GM23338 (cell line): ENCODE measurements around the gene ASCL2. TPM values are rescaled to one million over a fixed set of nuclear protein-coding genes. Genes with fewer than 3 reads are reported as not detected.

Experiments used
- ATAC-seq: fragments of 200-7000 bp; cut with Tn5 transposase; 3 replicates; pipeline ENCODE4 v1.9.1; 2020
- DNase-seq: peaks from one replicate; pipeline ENCODE4 v3.0.0-alpha.2; 2015; ENCODE audit warnings: low spot score
- H2AFZ ChIP-seq: fragments of 200-600 bp; sonication (generic); 2 replicates; pipeline ENCODE4 v1.8.0; 2016; ENCODE audit warnings: antibody characterized with exemption, mild to moderate bottlenecking, moderate library complexity
- H3F3A ChIP-seq: fragments of 200-600 bp; sonication (generic); replicated peaks from 2 replicates; pipeline ENCODE4 v1.8.0; 2017; ENCODE audit warnings: antibody characterized with exemption, mixed run types, low read depth
- H3K27ac ChIP-seq: fragments of 200-600 bp; sonication (generic); 2 replicates; pipeline ENCODE4 v1.6.1; 2016; ENCODE audit warnings: low read depth
- H3K27me3 ChIP-seq: fragments of 200-600 bp; sonication (generic); 2 replicates; pipeline ENCODE4 v1.8.0; 2016; ENCODE audit warnings: mild to moderate bottlenecking, mixed run types, moderate library complexity; ENCODE audit not compliant: insufficient read depth
- H3K36me3 ChIP-seq: fragments of 200-600 bp; sonication (generic); 2 replicates; pipeline ENCODE4 v1.8.0; 2016; ENCODE audit warnings: mild to moderate bottlenecking; ENCODE audit not compliant: insufficient read depth
- H3K4me1 ChIP-seq: fragments of 200-600 bp; sonication (generic); 2 replicates; pipeline ENCODE4 v1.8.0; 2016; ENCODE audit warnings: mild to moderate bottlenecking, moderate library complexity; ENCODE audit not compliant: insufficient read depth
- H3K4me2 ChIP-seq: fragments of 200-600 bp; sonication (generic); 2 replicates; pipeline ENCODE4 v1.7.1; 2017; ENCODE audit warnings: mixed run types
- H3K4me3 ChIP-seq: fragments of 200-600 bp; sonication (generic); 2 replicates; pipeline ENCODE4 v1.6.1; 2016; ENCODE audit warnings: mixed run types
- H3K79me2 ChIP-seq: fragments of 200-600 bp; sonication (generic); replicated peaks from 2 replicates; pipeline ENCODE4 v1.8.0; 2017; ENCODE audit warnings: mild to moderate bottlenecking; ENCODE audit not compliant: insufficient read depth
- H3K9me2 ChIP-seq: fragments of 200-600 bp; sonication (generic); 2 replicates; pipeline ENCODE4 v1.8.0; 2017; ENCODE audit not compliant: insufficient read depth
- H4K20me1 ChIP-seq: fragments of 200-600 bp; sonication (generic); replicated peaks from 2 replicates; pipeline ENCODE4 v1.8.0; 2017; ENCODE audit warnings: mild to moderate bottlenecking; ENCODE audit not compliant: insufficient read depth
- H3K27ac Mint-ChIP-seq: 2 replicates; pipeline ENCODE4 v1.8.0; 2020; ENCODE audit warnings: inconsistent platforms, mild to moderate bottlenecking, moderate library complexity, mixed read lengths
- H3K27me3 Mint-ChIP-seq: 3 replicates; pipeline ENCODE4 v1.8.0; 2022; ENCODE audit warnings: low read depth, mild to moderate bottlenecking, moderate library complexity, mixed read lengths, inconsistent platforms; ENCODE audit not compliant: insufficient read depth, poor library complexity
- H3K36me3 Mint-ChIP-seq: 3 replicates; pipeline ENCODE4 v1.8.0; 2021; ENCODE audit warnings: low read depth, mild to moderate bottlenecking, inconsistent platforms, moderate library complexity, mixed read lengths
- H3K4me1 Mint-ChIP-seq: 3 replicates; pipeline ENCODE4 v1.8.0; 2020; ENCODE audit warnings: mild to moderate bottlenecking, inconsistent platforms, mixed read lengths
- H3K4me3 Mint-ChIP-seq: 3 replicates; pipeline ENCODE4 v1.8.0; 2021; ENCODE audit warnings: moderate library complexity, mild to moderate bottlenecking, inconsistent platforms, mixed read lengths
- H3K9me3 Mint-ChIP-seq: 3 replicates; pipeline ENCODE4 v1.8.0; 2020; ENCODE audit warnings: moderate library complexity, mild to moderate bottlenecking, inconsistent platforms, mixed read lengths
- CREB1 ChIP-seq: fragments of 250-450 bp; sonication (Bioruptor Pico); IDR thresholded peaks from 2 replicates; pipeline ENCODE4 v1.5.0; 2020; ENCODE audit warnings: low read depth, mild to moderate bottlenecking, moderate library complexity
- EZH2 ChIP-seq: fragments of 200-600 bp; sonication (generic); IDR thresholded peaks from one replicate; pipeline ENCODE4 v1.8.0; 2017; ENCODE audit warnings: antibody characterized with exemption, mild to moderate bottlenecking, low read depth; ENCODE audit not compliant: unreplicated experiment
- EZH2phosphoT487 ChIP-seq: fragments of 200-600 bp; sonication (generic); IDR thresholded peaks from one replicate; pipeline ENCODE4 v1.8.1; 2018; ENCODE audit warnings: antibody characterized with exemption; ENCODE audit not compliant: unreplicated experiment
- JUNB ChIP-seq: IDR thresholded peaks from one replicate; pipeline ENCODE4 v1.6.1; 2016; ENCODE audit warnings: antibody characterized with exemption; ENCODE audit not compliant: unreplicated experiment
- NANOG ChIP-seq: IDR thresholded peaks from 2 replicates; pipeline ENCODE4 v1.6.1; 2016; ENCODE audit warnings: antibody characterized with exemption, borderline replicate concordance
- POLR2AphosphoS5 ChIP-seq: IDR thresholded peaks from 2 replicates; pipeline ENCODE4 v1.6.1; 2016; ENCODE audit warnings: antibody characterized with exemption, low read depth
- STAT1 ChIP-seq: IDR thresholded peaks from one replicate; pipeline ENCODE4 v1.6.1; 2016; ENCODE audit warnings: antibody characterized with exemption; ENCODE audit not compliant: unreplicated experiment
- ZNF114 ChIP-seq: fragments of 250-450 bp; sonication (Bioruptor Pico); IDR thresholded peaks from 2 replicates; pipeline ENCODE4 v1.5.0; 2020; ENCODE audit warnings: mild to moderate bottlenecking, moderate library complexity
- ZNF331 ChIP-seq: fragments of 250-450 bp; sonication (Bioruptor Pico); IDR thresholded peaks from 2 replicates; pipeline ENCODE4 v1.5.0; 2020; ENCODE audit warnings: low read depth, mild to moderate bottlenecking, moderate library complexity
- polyA plus RNA-seq: library from polyadenylated mRNA; unstranded; fragments of >200 nt; fragmentation: Nextera tagmentation; extraction: Ambion mirVana; gene quantifications from 2 replicates; pipeline ENCODE4 v1.2.1, GENCODE V29; 2016
- total RNA-seq: library from RNA; depleted of rRNA; stranded (reverse); fragments of >200 nt; shearing (Covaris generic); gene quantifications from 2 replicates; pipeline ENCODE4 v1.2.3, GENCODE V29; 2014
- TF ChIP-seq, protein P1 (sequence below), 2 experiments: fragments of 200-600 bp in 1 of 2; sonication (generic) in 1 of 2; conservative IDR thresholded peaks; 2 replicates each; pipeline versions ENCODE4 v1.5.1 to v1.6.1; 2016 to 2017; ENCODE audit warnings: antibody characterized with exemption in 2 of 2, low read depth in 2 of 2, mild to moderate bottlenecking in 2 of 2, moderate library complexity in 1 of 2
- TF ChIP-seq, protein P2 (sequence below): fragments of 250-450 bp; sonication (Bioruptor Pico); IDR thresholded peaks from 2 replicates; pipeline ENCODE4 v1.5.0; 2020; ENCODE audit warnings: mild to moderate bottlenecking, moderate library complexity
- TF ChIP-seq, protein P3 (sequence below): IDR thresholded peaks from one replicate; pipeline ENCODE4 v1.6.1; 2018; ENCODE audit warnings: antibody characterized with exemption; ENCODE audit not compliant: unreplicated experiment
- TF ChIP-seq, protein P4 (sequence below): IDR thresholded peaks from 2 replicates; pipeline ENCODE4 v1.6.1; 2016; ENCODE audit warnings: antibody characterized with exemption

ASCL2 gene
- total and polyA plus RNA-seq, 2 experiments from 2014 or later: 0.57 to 1.6 TPM

DNA sequence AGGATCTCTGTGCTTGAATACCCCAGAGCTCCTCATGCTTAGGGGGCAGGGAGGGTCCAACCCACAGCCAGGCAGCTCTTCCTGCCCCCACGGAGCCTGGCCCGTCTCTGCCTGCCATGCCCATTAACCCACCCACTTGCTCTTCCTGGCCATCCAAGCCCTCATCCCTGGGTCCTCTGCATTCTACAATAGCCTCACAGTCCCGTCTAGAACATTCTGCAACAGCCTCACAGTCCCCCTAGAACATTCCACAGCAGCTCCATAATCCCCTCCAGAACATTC, 46.5 kb upstream of the ASCL2 start:
- no peaks in the 10 kb centered on the region; the same call in 2 of the 3 replicates for H3K36me3 Mint-ChIP-seq
- Histone ChIP-seq H3K9me2 (no peaks in the 10 kb centered on the region), H3K79me2 (no peaks in the 10 kb centered on the region), H3K4me1 (no peaks in the 10 kb centered on the region), H4K20me1 (no peaks in the 10 kb centered on the region), H3F3A (no peaks in the 10 kb centered on the region), H3K36me3 (no peaks in the 10 kb centered on the region), H3K27me3 (no peaks in the 10 kb centered on the region), H3K27ac (no peak overlapping the region), H2AFZ (no peak overlapping the region), H3K4me3 (no peak overlapping the region), H3K4me2 (no peak overlapping the region)
- no peak overlapping the region for H3K4me3 Mint-ChIP-seq
- TF ChIP-seq STAT1: no peak
- TF ChIP-seq JUNB: no peak
- TF ChIP-seq, protein P1, sequence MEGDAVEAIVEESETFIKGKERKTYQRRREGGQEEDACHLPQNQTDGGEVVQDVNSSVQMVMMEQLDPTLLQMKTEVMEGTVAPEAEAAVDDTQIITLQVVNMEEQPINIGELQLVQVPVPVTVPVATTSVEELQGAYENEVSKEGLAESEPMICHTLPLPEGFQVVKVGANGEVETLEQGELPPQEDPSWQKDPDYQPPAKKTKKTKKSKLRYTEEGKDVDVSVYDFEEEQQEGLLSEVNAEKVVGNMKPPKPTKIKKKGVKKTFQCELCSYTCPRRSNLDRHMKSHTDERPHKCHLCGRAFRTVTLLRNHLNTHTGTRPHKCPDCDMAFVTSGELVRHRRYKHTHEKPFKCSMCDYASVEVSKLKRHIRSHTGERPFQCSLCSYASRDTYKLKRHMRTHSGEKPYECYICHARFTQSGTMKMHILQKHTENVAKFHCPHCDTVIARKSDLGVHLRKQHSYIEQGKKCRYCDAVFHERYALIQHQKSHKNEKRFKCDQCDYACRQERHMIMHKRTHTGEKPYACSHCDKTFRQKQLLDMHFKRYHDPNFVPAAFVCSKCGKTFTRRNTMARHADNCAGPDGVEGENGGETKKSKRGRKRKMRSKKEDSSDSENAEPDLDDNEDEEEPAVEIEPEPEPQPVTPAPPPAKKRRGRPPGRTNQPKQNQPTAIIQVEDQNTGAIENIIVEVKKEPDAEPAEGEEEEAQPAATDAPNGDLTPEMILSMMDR (conservative IDR thresholded peaks at IDR 0.05; ENCODE audit: low read depth in 2 of 2): no peak
- TF ChIP-seq EZH2phosphoT487: no peak
- no peak for TF ChIP-seq POLR2AphosphoS5
- TF ChIP-seq, protein P2, sequence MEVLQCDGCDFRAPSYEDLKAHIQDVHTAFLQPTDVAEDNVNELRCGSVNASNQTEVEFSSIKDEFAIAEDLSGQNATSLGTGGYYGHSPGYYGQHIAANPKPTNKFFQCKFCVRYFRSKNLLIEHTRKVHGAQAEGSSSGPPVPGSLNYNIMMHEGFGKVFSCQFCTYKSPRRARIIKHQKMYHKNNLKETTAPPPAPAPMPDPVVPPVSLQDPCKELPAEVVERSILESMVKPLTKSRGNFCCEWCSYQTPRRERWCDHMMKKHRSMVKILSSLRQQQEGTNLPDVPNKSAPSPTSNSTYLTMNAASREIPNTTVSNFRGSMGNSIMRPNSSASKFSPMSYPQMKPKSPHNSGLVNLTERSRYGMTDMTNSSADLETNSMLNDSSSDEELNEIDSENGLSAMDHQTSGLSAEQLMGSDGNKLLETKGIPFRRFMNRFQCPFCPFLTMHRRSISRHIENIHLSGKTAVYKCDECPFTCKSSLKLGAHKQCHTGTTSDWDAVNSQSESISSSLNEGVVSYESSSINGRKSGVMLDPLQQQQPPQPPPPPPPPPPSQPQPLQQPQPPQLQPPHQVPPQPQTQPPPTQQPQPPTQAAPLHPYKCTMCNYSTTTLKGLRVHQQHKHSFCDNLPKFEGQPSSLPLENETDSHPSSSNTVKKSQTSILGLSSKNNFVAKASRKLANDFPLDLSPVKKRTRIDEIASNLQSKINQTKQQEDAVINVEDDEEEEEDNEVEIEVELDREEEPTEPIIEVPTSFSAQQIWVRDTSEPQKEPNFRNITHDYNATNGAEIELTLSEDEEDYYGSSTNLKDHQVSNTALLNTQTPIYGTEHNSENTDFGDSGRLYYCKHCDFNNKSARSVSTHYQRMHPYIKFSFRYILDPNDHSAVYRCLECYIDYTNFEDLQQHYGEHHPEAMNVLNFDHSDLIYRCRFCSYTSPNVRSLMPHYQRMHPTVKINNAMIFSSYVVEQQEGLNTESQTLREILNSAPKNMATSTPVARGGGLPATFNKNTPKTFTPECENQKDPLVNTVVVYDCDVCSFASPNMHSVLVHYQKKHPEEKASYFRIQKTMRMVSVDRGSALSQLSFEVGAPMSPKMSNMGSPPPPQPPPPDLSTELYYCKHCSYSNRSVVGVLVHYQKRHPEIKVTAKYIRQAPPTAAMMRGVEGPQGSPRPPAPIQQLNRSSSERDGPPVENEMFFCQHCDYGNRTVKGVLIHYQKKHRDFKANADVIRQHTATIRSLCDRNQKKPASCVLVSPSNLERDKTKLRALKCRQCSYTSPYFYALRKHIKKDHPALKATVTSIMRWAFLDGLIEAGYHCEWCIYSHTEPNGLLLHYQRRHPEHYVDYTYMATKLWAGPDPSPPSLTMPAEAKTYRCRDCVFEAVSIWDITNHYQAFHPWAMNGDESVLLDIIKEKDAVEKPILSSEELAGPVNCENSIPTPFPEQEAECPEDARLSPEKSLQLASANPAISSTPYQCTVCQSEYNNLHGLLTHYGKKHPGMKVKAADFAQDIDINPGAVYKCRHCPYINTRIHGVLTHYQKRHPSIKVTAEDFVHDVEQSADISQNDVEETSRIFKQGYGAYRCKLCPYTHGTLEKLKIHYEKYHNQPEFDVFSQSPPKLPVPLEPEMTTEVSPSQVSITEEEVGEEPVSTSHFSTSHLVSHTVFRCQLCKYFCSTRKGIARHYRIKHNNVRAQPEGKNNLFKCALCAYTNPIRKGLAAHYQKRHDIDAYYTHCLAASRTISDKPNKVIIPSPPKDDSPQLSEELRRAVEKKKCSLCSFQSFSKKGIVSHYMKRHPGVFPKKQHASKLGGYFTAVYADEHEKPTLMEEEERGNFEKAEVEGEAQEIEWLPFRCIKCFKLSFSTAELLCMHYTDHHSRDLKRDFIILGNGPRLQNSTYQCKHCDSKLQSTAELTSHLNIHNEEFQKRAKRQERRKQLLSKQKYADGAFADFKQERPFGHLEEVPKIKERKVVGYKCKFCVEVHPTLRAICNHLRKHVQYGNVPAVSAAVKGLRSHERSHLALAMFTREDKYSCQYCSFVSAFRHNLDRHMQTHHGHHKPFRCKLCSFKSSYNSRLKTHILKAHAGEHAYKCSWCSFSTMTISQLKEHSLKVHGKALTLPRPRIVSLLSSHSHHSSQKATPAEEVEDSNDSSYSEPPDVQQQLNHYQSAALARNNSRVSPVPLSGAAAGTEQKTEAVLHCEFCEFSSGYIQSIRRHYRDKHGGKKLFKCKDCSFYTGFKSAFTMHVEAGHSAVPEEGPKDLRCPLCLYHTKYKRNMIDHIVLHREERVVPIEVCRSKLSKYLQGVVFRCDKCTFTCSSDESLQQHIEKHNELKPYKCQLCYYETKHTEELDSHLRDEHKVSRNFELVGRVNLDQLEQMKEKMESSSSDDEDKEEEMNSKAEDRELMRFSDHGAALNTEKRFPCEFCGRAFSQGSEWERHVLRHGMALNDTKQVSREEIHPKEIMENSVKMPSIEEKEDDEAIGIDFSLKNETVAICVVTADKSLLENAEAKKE (CRISPR knock-in tag): no peak
- no peak for TF ChIP-seq ZNF331
- TF ChIP-seq, protein P3, sequence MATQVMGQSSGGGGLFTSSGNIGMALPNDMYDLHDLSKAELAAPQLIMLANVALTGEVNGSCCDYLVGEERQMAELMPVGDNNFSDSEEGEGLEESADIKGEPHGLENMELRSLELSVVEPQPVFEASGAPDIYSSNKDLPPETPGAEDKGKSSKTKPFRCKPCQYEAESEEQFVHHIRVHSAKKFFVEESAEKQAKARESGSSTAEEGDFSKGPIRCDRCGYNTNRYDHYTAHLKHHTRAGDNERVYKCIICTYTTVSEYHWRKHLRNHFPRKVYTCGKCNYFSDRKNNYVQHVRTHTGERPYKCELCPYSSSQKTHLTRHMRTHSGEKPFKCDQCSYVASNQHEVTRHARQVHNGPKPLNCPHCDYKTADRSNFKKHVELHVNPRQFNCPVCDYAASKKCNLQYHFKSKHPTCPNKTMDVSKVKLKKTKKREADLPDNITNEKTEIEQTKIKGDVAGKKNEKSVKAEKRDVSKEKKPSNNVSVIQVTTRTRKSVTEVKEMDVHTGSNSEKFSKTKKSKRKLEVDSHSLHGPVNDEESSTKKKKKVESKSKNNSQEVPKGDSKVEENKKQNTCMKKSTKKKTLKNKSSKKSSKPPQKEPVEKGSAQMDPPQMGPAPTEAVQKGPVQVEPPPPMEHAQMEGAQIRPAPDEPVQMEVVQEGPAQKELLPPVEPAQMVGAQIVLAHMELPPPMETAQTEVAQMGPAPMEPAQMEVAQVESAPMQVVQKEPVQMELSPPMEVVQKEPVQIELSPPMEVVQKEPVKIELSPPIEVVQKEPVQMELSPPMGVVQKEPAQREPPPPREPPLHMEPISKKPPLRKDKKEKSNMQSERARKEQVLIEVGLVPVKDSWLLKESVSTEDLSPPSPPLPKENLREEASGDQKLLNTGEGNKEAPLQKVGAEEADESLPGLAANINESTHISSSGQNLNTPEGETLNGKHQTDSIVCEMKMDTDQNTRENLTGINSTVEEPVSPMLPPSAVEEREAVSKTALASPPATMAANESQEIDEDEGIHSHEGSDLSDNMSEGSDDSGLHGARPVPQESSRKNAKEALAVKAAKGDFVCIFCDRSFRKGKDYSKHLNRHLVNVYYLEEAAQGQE: no peak
- no peak for TF ChIP-seq EZH2
- TF ChIP-seq, protein P4, sequence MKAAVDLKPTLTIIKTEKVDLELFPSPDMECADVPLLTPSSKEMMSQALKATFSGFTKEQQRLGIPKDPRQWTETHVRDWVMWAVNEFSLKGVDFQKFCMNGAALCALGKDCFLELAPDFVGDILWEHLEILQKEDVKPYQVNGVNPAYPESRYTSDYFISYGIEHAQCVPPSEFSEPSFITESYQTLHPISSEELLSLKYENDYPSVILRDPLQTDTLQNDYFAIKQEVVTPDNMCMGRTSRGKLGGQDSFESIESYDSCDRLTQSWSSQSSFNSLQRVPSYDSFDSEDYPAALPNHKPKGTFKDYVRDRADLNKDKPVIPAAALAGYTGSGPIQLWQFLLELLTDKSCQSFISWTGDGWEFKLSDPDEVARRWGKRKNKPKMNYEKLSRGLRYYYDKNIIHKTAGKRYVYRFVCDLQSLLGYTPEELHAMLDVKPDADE: no peak
- no peak for TF ChIP-seq NANOG
- no peak for TF ChIP-seq ZNF114
- no peak for TF ChIP-seq CREB1 (CRISPR knock-in tag)
- ATAC-seq: no peak
- peaks cover 10% of the 10 kb centered on the region for H3K27me3 Mint-ChIP-seq
- H3K4me1 Mint-ChIP-seq: no peaks in the 10 kb centered on the region
- no peak for DNase-seq
- no peak overlapping the region for H3K27ac Mint-ChIP-seq
- H3K9me3 Mint-ChIP-seq: peaks cover 3% of the 10 kb centered on the region; the same call in 2 of the 3 replicates
